Measurements from ENCODE around the gene PHOSPHO1. TPM values are rescaled to one million over a fixed set of nuclear protein-coding genes. Genes with fewer than 3 reads are reported as not detected.

PHOSPHO1 gene
- polyA plus RNA-seq, 2 of the 4 experiments (the other 2 are of a cell fraction) = 0.32 to 1.6 TPM

- TF ChIP-seq, protein P1, sequence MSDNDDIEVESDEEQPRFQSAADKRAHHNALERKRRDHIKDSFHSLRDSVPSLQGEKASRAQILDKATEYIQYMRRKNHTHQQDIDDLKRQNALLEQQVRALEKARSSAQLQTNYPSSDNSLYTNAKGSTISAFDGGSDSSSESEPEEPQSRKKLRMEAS (IDR thresholded peaks at IDR 0.05) = peak; percentile 100
- TF ChIP-seq, protein P2, sequence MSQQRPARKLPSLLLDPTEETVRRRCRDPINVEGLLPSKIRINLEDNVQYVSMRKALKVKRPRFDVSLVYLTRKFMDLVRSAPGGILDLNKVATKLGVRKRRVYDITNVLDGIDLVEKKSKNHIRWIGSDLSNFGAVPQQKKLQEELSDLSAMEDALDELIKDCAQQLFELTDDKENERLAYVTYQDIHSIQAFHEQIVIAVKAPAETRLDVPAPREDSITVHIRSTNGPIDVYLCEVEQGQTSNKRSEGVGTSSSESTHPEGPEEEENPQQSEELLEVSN (IDR thresholded peaks at IDR 0.05; ENCODE audit: borderline replicate concordance, low read depth) = peak; percentile 98
- TF ChIP-seq MAFK (IDR thresholded peaks at IDR 0.05; ENCODE audit: partially characterized antibody) = no peak
- TF ChIP-seq EHF (CRISPR knock-in tag; IDR thresholded peaks at IDR 0.05) = peak; percentile 87; the same call in 1 of the 2 replicates
- TF ChIP-seq HMGXB4 (CRISPR knock-in tag; IDR thresholded peaks at IDR 0.05; ENCODE audit: borderline replicate concordance) = peak; percentile 98
- no peak for TF ChIP-seq ZNF302 (CRISPR knock-in tag; IDR thresholded peaks at IDR 0.05)
- TF ChIP-seq MYC (IDR thresholded peaks at IDR 0.05; ENCODE audit: borderline replicate concordance, low read length) = peak; percentile 93
- no peak for TF ChIP-seq NR3C1 (IDR thresholded peaks at IDR 0.05)
- TF ChIP-seq RNF2 (IDR thresholded peaks at IDR 0.05; ENCODE audit: borderline replicate concordance, low read depth) = no peak
- TF ChIP-seq HOXB13 (CRISPR knock-in tag; IDR thresholded peaks at IDR 0.05; ENCODE audit: low read depth) = peak; percentile 74
- TF ChIP-seq NFE2L2 (conservative IDR thresholded peaks at IDR 0.05; ENCODE audit: low read length) = no peak
- TF ChIP-seq, protein P3, sequence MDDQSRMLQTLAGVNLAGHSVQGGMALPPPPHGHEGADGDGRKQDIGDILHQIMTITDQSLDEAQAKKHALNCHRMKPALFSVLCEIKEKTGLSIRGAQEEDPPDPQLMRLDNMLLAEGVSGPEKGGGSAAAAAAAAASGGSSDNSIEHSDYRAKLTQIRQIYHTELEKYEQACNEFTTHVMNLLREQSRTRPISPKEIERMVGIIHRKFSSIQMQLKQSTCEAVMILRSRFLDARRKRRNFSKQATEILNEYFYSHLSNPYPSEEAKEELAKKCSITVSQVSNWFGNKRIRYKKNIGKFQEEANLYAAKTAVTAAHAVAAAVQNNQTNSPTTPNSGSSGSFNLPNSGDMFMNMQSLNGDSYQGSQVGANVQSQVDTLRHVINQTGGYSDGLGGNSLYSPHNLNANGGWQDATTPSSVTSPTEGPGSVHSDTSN (IDR thresholded peaks at IDR 0.05) = peak; percentile 64; the same call in 1 of the 2 replicates
- no peak for TF ChIP-seq FOSL2 (IDR thresholded peaks at IDR 0.05)
- TF ChIP-seq FOSL2 (CRISPR knock-in tag; IDR thresholded peaks at IDR 0.05) = no peak
- TF ChIP-seq RFX5 (IDR thresholded peaks at IDR 0.05) = no peak
- TF ChIP-seq POLR2AphosphoS2 (conservative IDR thresholded peaks at IDR 0.05; ENCODE audit: low read length) = no peak
- peak; percentile 99 for TF ChIP-seq SREBF2 (IDR thresholded peaks at IDR 0.05)
- TF ChIP-seq KDM1A (IDR thresholded peaks at IDR 0.05; ENCODE audit: low read depth) = no peak
- TF ChIP-seq ZC3H11A (IDR thresholded peaks at IDR 0.05) = peak; percentile 44
- no peak for TF ChIP-seq KDM5A (IDR thresholded peaks at IDR 0.05)
- TF ChIP-seq RCOR1 (IDR thresholded peaks at IDR 0.05; ENCODE audit: low read depth, low read length) = no peak
- no peak for TF ChIP-seq MAZ (IDR thresholded peaks at IDR 0.05; ENCODE audit: borderline replicate concordance, low read depth, low read length)
- TF ChIP-seq RAD21 (conservative IDR thresholded peaks at IDR 0.05 in 1 of 2, IDR thresholded peaks at IDR 0.05 in 1 of 2) = peak; percentile 40 to 66
- 0 out of 2 replicates have a peak, but pooled peaks have one; percentile 14 for TF ChIP-seq HDAC2 (IDR thresholded peaks at IDR 0.05)
- no peak for TF ChIP-seq CHD4 (IDR thresholded peaks at IDR 0.05; ENCODE audit: borderline replicate concordance)
- peak; percentile 58; the same call in 1 of the 2 replicates for TF ChIP-seq ESRRA (IDR thresholded peaks at IDR 0.05; ENCODE audit: borderline replicate concordance, low read length)
- 0 out of 2 replicates have a peak, but pooled peaks have one; percentile 31 for TF ChIP-seq FOXS1 (CRISPR knock-in tag; IDR thresholded peaks at IDR 0.05)
Observed at GRCh38 chr17:49191917-49192741, 38.5 kb downstream of the PHOSPHO1 start (continued).
